OCI-LY1 (cell line): ENCODE data around the gene HMCN2.

Experiments
- CTCF ChIP-seq: fragments of 200-600 bp; sonication (generic), shearing (Covaris generic); IDR thresholded peaks from 2 replicates; pipeline ENCODE4 v1.5.1; 2017; ENCODE audit warnings: mild to moderate bottlenecking, antibody characterized with exemption, low read length, moderate library complexity, mixed read lengths
- EZH2 ChIP-seq: fragments of 200-600 bp; sonication (generic), shearing (Covaris generic); IDR thresholded peaks from 2 replicates; pipeline ENCODE4 v1.8.0; 2017; ENCODE audit warnings: borderline replicate concordance, mixed run types, mild to moderate bottlenecking, antibody characterized with exemption, low read length, moderate library complexity, mixed read lengths

GRCh38 chr9:130478736-130479575 is 213.4 kb downstream of the HMCN2 start:
- no peak for TF ChIP-seq CTCF
- no peak for TF ChIP-seq EZH2
